Small intestine (tissue), 7 donors: Measurements from ENCODE around the gene ACAP2. TPM values are rescaled to one million over a fixed set of nuclear protein-coding genes. Genes with fewer than 3 reads are reported as not detected.
"Not testable (repeated sequence)": the region's sequence is repeated elsewhere in the genome, so short reads cannot be mapped to it uniquely, and the experiment has no call there.

ENCODE experiments used
- DNase-seq, 2 donors: peaks; one replicate each; pipeline versions ENCODE4 v3.0.0 to v3.0.0-alpha.2; 2013
- FAIRE-seq: peaks from 2 replicates; lab custom pipeline; 2012; peaks lifted over from hg19 to GRCh38; lab: Jason Lieb, UNC
- H3K27ac ChIP-seq, 3 donors: one replicate each; pipeline ENCODE4 v1.5.1; 2013; ENCODE audit warnings: low read length in 2 of 3, mild to moderate bottlenecking in 2 of 3, control low read depth in 1 of 3, inconsistent platforms in 1 of 3, low read depth in 1 of 3, moderate library complexity in 1 of 3
- H3K27me3 ChIP-seq, 3 donors: one replicate each; pipeline ENCODE4 v1.6.1; 2013; ENCODE audit warnings: low read length in 3 of 3, inconsistent platforms in 1 of 3; ENCODE audit not compliant: control insufficient read depth in 3 of 3, insufficient read depth in 3 of 3
- H3K36me3 ChIP-seq, 3 donors: one replicate each; pipeline ENCODE4 v1.6.1; 2013; ENCODE audit warnings: low read length in 3 of 3, inconsistent platforms in 1 of 3, low read depth in 1 of 3, mild to moderate bottlenecking in 1 of 3, moderate library complexity in 1 of 3; ENCODE audit not compliant: control insufficient read depth in 3 of 3, insufficient read depth in 2 of 3
- H3K4me1 ChIP-seq, 3 donors: one replicate each; pipeline ENCODE4 v1.6.1; 2013; ENCODE audit warnings: low read length in 2 of 3, inconsistent platforms in 1 of 3, low read depth in 1 of 3, mild to moderate bottlenecking in 1 of 3, moderate library complexity in 1 of 3; ENCODE audit not compliant: control insufficient read depth in 3 of 3, insufficient read depth in 2 of 3
- H3K4me3 ChIP-seq, 3 donors: one replicate each; pipeline ENCODE4 v1.5.1; 2013; ENCODE audit warnings: low read length in 3 of 3, control low read depth in 1 of 3, inconsistent platforms in 1 of 3, low read depth in 1 of 3, mild to moderate bottlenecking in 1 of 3, moderate library complexity in 1 of 3
- H3K9me3 ChIP-seq, 2 donors: one replicate each; pipeline ENCODE4 v1.6.1; 2013; ENCODE audit warnings: low read depth in 1 of 2, low read length in 1 of 2; ENCODE audit not compliant: control insufficient read depth in 2 of 2, insufficient read depth in 1 of 2
- WGBS, 3 donors: extraction: QIAGEN DNeasy Blood & Tissue Kit; methylation state at CpG; one replicate each; pipeline ENCODE4 v1.1.7; 2013; 5-methylcytosine and 5-hydroxymethylcytosine counted together
- polyA plus RNA-seq, 4 donors: library from polyadenylated mRNA; stranded (reverse) in 3 of 4; unstranded in 1 of 4; fragments of 200-250 nt in 3 of 4; fragments of 120-200 nt in 1 of 4; gene quantifications; one replicate each; pipeline versions ENCODE4 v1.2.1 to v1.2.3, GENCODE V29; 2013
- donor health status: healthy with polysubstance abuse.
- donor health status: control.
- donor health status: control.
- donor health status: Bipolar disorder and iron deficiency.
- donor health status: healthy.

Gene ACAP2
- polyA plus RNA-seq, 4 donors: 9.2 to 30.5 (median 10.3) TPM

- 79 to 91% (median 86%) methylated on average over 12 of the region's 12 CpGs for WGBS, 3 donors
- no peak for FAIRE-seq
- no peak for DNase-seq
- no peaks in the 10 kb centered on the region for H3K9me3 ChIP-seq
- no peaks in the 10 kb centered on the region for H3K4me1 ChIP-seq
- no peak overlapping the region for H3K4me3 ChIP-seq
- no peak overlapping the region for H3K27ac ChIP-seq
- peaks cover 0 to 6% (median 0%) of the 10 kb centered on the region in 3 donors for H3K36me3 ChIP-seq
- no peaks in the 10 kb centered on the region for H3K27me3 ChIP-seq
These were observed 35.0 kb downstream of the ACAP2 start for GRCh38 chr3:195407531-195408409.

GRCh38 chr3:195405651-195406050 lies 37.2 kb downstream of the ACAP2 start:
- Histone ChIP-seq H3K9me3 (no peaks in the 10 kb centered on the region), H3K27me3 (no peaks in the 10 kb centered on the region), H3K4me1 (peaks cover 0 to 4% (median 0%) of the 10 kb centered on the region in 3 donors), H3K27ac (no peak overlapping the region), H3K4me3 (no peak overlapping the region), H3K36me3 (peaks cover 0 to 2% (median 0%) of the 10 kb centered on the region in 3 donors)
- FAIRE-seq: no peak
- 84 to 96% (median 96%) methylated on average over 2 of the region's 2 CpGs for WGBS, 3 donors
- DNase-seq: no peak

- peaks cover 0 to 4% (median 0%) of the 10 kb centered on the region in 3 donors for H3K4me1 ChIP-seq
- H3K36me3 ChIP-seq: peaks cover 0 to 2% (median 0%) of the 10 kb centered on the region in 3 donors
- FAIRE-seq: no peak
- no peak overlapping the region for H3K4me3 ChIP-seq
- no peaks in the 10 kb centered on the region for H3K27me3 ChIP-seq
- H3K9me3 ChIP-seq: no peaks in the 10 kb centered on the region
- 89 to 97% (median 93%) methylated on average over 4 of the region's 4 CpGs for WGBS, 3 donors
- no peak overlapping the region for H3K27ac ChIP-seq
- DNase-seq: no peak
These were observed 38.9 kb downstream of the ACAP2 start for GRCh38 chr3:195403841-195404408.

- DNase-seq (no peak), FAIRE-seq (no peak)
- Histone ChIP-seq H3K27ac (no peak overlapping the region), H3K27me3 (no peaks in the 10 kb centered on the region), H3K36me3 (peaks cover 0 to 2% (median 0%) of the 10 kb centered on the region in 3 donors), H3K9me3 (no peaks in the 10 kb centered on the region), H3K4me3 (no peak overlapping the region), H3K4me1 (peaks cover 0 to 4% (median 0%) of the 10 kb centered on the region in 3 donors)
- WGBS, 3 donors: 92 to 97% (median 93%) methylated on average over 4 of the region's 4 CpGs
These were observed 39.6 kb downstream of the ACAP2 start for GRCh38 chr3:195403244-195403643.

GRCh38 chr3:195401943-195402342 lies 40.9 kb downstream of the ACAP2 start:
- FAIRE-seq: no peak

GRCh38 chr3:195398460-195398859 lies 44.4 kb downstream of the ACAP2 start:
- H3K36me3 ChIP-seq, FAIRE-seq, H3K4me3 ChIP-seq, H3K27me3 ChIP-seq, H3K9me3 ChIP-seq, DNase-seq, H3K4me1 ChIP-seq, H3K27ac ChIP-seq: not testable (repeated sequence)
- 90 to 98% (median 95%) methylated on average over 6 of the region's 6 CpGs for WGBS, 3 donors

More at GRCh38 chr3:195401943-195402342, 40.9 kb downstream of the ACAP2 start:
- H3K36me3 ChIP-seq: no peaks in the 10 kb centered on the region
- no peak for DNase-seq
- no peaks in the 10 kb centered on the region for H3K9me3 ChIP-seq
- no peak overlapping the region for H3K27ac ChIP-seq
- 84 to 90% (median 85%) methylated on average over 5 of the region's 5 CpGs for WGBS, 3 donors
- H3K4me1 ChIP-seq: peaks cover 0 to 4% (median 2%) of the 10 kb centered on the region in 3 donors
- H3K27me3 ChIP-seq: no peaks in the 10 kb centered on the region
- H3K4me3 ChIP-seq: no peak overlapping the region

- Histone ChIP-seq H3K36me3 (no peaks in the 10 kb centered on the region), H3K27ac (no peak overlapping the region), H3K9me3 (no peaks in the 10 kb centered on the region), H3K27me3 (no peaks in the 10 kb centered on the region), H3K4me3 (no peak overlapping the region), H3K4me1 (peaks cover 2 to 4% (median 4%) of the 10 kb centered on the region in 3 donors)
- FAIRE-seq (no peak), DNase-seq (no peak)
- WGBS, 3 donors: 63 to 83% (median 81%) methylated on average over 3 of the region's 3 CpGs
These were observed 45.3 kb downstream of the ACAP2 start for GRCh38 chr3:195397524-195397923.

- no peaks in the 10 kb centered on the region for H3K9me3 ChIP-seq
- H3K27ac ChIP-seq: no peak overlapping the region
- peaks cover 0 to 2% (median 0%) of the 10 kb centered on the region in 3 donors for H3K36me3 ChIP-seq
- no peak for FAIRE-seq
- DNase-seq: peak in 1 of 2 donors; percentile 14
- no peak overlapping the region for H3K4me3 ChIP-seq
- 92 to 100% (median 99%) methylated on average over 4 of the region's 4 CpGs for WGBS, 3 donors
- H3K27me3 ChIP-seq: no peaks in the 10 kb centered on the region
- peaks cover 0 to 4% (median 2%) of the 10 kb centered on the region in 3 donors for H3K4me1 ChIP-seq
These were observed 47.5 kb downstream of the ACAP2 start for GRCh38 chr3:195395208-195395816.
